ENCODE measurements around the gene STIM1. TPM values are rescaled to one million over a fixed set of nuclear protein-coding genes. Genes with fewer than 3 reads are reported as not detected.

The STIM1 gene
- total RNA-seq, 4 donors from 2014 or later, result 65.2 to 150 (median 92.6) TPM

DNA sequence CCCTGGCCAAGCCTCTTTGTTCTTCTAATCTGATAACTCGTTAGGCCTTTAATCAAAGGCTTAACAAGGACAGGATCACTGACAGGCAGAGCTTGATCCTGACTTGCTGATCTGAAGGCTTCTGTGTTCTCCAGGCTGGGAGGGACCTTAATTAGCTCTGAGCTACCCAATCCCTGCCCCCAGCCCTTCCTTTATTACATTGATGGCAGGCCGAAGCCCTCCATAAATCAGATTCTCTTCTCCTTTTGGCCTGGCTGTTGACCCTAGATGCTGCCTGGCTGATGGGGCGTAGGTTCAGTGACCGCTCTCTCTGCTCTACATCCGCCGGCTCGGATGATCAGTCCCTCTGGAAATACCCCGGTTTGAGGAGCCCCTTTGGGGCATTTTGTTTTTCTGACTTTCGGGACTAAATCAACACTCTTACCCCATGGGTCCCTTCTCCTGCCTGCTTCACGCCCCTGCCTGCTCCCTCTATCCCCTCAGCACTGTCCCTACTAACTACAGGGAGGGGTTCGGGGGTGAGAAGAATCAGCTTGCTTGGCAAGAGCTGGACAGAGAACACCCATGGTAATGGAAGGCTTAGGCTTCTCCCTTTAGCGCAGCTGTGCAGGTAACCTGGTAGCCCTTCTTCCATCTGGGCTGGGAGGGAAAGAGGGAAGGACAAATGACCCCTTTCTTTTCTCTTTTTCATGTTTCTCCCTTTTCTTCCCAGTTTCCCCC, 229.1 kb downstream of the STIM1 start:
- intact Hi-C loops (cut with DNase I), result no loop called here
- DNase-seq (ENCODE audit: extremely low spot score), result peak; percentile 60
- no peak for TF ChIP-seq POLR2AphosphoS5 (IDR thresholded peaks at IDR 0.05)
- TF ChIP-seq POLR2A (IDR thresholded peaks at IDR 0.05; ENCODE audit: low read depth), result no peak
- peaks cover 50 to 89% (median 62%) of the 10 kb centered on the region in 4 donors for H3K36me3 ChIP-seq
- 96% methylated on average over 12 of the region's 12 CpGs for WGBS
- H3K27ac ChIP-seq (replicated peaks in 1 of 4), result no peak overlapping the region
- no peaks in the 10 kb centered on the region for H3K4me1 ChIP-seq
- H3K27me3 ChIP-seq, result no peaks in the 10 kb centered on the region
- no peak overlapping the region for H3K4me3 ChIP-seq
- H3K9me3 ChIP-seq, result no peaks in the 10 kb centered on the region

DNA sequence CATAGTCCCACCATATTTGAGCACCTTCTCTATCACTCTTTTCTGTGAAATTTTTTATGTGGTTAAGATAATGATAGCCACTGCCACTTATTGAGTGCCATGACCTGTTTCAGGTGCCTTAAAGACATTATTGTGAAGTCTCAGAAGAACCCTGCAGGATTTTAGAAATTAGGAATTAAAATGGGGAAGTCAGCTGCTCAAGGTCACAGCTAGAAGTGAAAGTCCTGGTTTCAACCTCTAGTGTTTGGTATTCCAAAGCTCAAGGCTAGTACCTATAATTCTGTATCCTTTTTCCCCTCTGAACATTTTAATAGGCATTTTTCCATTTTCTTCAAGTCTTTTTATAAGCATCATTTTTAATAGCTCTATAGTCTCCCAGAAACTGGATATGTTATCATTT, 230.1 kb downstream of the STIM1 start:
- peaks cover 52 to 96% (median 68%) of the 10 kb centered on the region in 4 donors for H3K36me3 ChIP-seq
- no peak overlapping the region for H3K4me3 ChIP-seq
- no peak overlapping the region for H3K27ac ChIP-seq (replicated peaks in 1 of 4)
- no peaks in the 10 kb centered on the region for H3K9me3 ChIP-seq
- H3K27me3 ChIP-seq, result no peaks in the 10 kb centered on the region
- TF ChIP-seq EP300 (IDR thresholded peaks at IDR 0.05) (no peak), POLR2A (IDR thresholded peaks at IDR 0.05; ENCODE audit: low read depth) (no peak), POLR2AphosphoS5 (IDR thresholded peaks at IDR 0.05) (no peak)
- TF ChIP-seq, protein P1, sequence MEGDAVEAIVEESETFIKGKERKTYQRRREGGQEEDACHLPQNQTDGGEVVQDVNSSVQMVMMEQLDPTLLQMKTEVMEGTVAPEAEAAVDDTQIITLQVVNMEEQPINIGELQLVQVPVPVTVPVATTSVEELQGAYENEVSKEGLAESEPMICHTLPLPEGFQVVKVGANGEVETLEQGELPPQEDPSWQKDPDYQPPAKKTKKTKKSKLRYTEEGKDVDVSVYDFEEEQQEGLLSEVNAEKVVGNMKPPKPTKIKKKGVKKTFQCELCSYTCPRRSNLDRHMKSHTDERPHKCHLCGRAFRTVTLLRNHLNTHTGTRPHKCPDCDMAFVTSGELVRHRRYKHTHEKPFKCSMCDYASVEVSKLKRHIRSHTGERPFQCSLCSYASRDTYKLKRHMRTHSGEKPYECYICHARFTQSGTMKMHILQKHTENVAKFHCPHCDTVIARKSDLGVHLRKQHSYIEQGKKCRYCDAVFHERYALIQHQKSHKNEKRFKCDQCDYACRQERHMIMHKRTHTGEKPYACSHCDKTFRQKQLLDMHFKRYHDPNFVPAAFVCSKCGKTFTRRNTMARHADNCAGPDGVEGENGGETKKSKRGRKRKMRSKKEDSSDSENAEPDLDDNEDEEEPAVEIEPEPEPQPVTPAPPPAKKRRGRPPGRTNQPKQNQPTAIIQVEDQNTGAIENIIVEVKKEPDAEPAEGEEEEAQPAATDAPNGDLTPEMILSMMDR (IDR thresholded peaks at IDR 0.05), result no peak
- intact Hi-C loops (cut with DNase I), result no loop called here
- no peaks in the 10 kb centered on the region for H3K4me1 ChIP-seq
- DNase-seq (ENCODE audit: extremely low spot score), result no peak

DNA sequence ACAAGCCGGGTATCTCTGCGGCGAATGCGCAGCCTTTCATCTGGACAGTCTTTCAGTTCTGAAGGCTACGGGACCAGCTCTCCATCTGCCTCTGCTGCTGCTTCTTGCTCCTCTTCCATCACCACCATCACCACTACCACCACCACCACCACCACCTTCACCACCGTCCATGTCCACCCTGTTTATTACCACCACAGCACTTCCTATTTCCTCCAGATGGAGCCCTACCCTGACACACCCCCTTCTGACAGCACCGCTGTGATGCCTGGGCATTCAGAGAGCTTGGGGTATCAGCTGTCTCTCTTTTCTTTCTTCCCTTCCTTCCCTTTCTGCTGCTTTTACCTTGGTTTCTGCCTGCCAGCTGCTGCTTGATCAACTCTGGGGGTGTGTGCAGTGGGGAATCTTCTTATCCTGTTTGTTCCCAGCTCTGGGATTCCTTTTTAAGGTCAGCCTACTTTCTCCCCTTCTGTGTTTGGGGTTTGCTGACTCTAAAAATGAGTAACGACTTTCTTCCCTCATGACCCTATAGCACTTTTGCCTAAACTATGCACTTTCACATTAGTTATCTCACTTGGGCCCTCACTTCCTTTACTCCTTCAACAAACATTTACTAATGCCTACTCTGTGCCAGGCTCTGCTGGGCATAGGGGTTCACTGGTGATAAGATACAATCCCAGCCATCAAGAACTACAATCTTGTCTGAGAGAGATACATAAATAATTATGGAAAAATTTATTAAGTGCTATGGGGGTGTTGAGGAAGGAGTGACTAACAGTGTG, 231.3 kb downstream of the STIM1 start:
- Histone ChIP-seq H3K27me3 (no peaks in the 10 kb centered on the region), H3K9me3 (no peaks in the 10 kb centered on the region), H3K27ac (replicated peaks in 1 of 4) (no peak overlapping the region), H3K4me3 (no peak overlapping the region), H3K36me3 (peaks cover 52 to 96% (median 71%) of the 10 kb centered on the region in 4 donors), H3K4me1 (no peaks in the 10 kb centered on the region)
- no peak for DNase-seq (ENCODE audit: extremely low spot score)
- TF ChIP-seq POLR2A (IDR thresholded peaks at IDR 0.05; ENCODE audit: low read depth), result no peak
- TF ChIP-seq, protein P1 (IDR thresholded peaks at IDR 0.05), result no peak
- no peak for TF ChIP-seq POLR2AphosphoS5 (IDR thresholded peaks at IDR 0.05)
- no peak for TF ChIP-seq EP300 (IDR thresholded peaks at IDR 0.05)
- WGBS, result 86% methylated on average over 8 of the region's 8 CpGs
- intact Hi-C loops (cut with DNase I), result no loop called here

DNA sequence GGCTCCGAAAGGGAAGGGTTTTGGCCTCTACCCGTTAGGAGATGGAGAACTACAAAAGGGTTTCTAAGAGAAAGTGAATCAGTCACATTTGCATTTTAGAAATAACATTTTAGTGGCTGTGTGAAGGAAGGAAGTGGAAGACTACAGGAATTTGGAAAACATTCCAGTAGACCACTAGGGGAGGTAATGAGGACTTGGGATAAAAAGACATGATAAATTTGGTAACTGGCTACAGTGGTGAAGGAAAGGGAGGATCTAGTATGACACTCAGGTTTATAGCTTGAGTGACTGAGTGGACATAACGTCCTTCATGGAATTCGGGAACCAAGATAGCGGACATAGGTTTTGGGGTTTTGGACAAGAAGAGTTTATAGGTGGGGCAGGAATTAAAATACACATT, 232.1 kb downstream of the STIM1 start:
- no peaks in the 10 kb centered on the region for H3K9me3 ChIP-seq
- no peak for TF ChIP-seq POLR2AphosphoS5 (IDR thresholded peaks at IDR 0.05)
- no peak for TF ChIP-seq EP300 (IDR thresholded peaks at IDR 0.05)
- TF ChIP-seq POLR2A (IDR thresholded peaks at IDR 0.05; ENCODE audit: low read depth), result no peak
- TF ChIP-seq, protein P1 (IDR thresholded peaks at IDR 0.05), result no peak
- intact Hi-C loops (cut with DNase I), result no loop called here
- DNase-seq (ENCODE audit: extremely low spot score), result no peak
- no peaks in the 10 kb centered on the region for H3K4me1 ChIP-seq
- H3K27me3 ChIP-seq, result no peaks in the 10 kb centered on the region
- no peak overlapping the region for H3K27ac ChIP-seq (replicated peaks in 1 of 4)
- peaks cover 46 to 92% (median 66%) of the 10 kb centered on the region in 4 donors for H3K36me3 ChIP-seq
- H3K4me3 ChIP-seq, result no peak overlapping the region
- WGBS, result 93% methylated on average over 5 of the region's 5 CpGs

DNA sequence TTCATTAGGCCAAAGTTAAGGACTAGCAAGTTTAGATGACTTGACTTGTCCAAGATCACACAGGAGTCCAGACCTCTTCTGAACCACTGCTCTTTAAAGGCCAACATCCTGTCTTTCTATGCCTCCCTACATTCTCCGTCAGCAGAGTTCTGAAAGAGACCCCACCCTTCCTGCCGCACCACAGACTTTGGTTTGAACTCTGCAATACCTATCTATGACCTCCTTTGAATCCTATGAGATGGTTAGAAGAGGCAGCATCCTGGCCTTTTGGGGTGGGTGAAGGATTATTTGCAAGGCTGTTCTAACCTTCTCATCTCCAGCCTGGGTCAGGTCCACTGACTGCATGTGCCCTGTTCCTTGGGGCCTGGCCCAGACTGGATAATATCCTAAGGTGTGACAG, 234.8 kb downstream of the STIM1 start:
- Histone ChIP-seq H3K9me3 (no peaks in the 10 kb centered on the region), H3K27ac (replicated peaks in 1 of 4) (no peak overlapping the region), H3K36me3 (peaks cover 23 to 65% (median 42%) of the 10 kb centered on the region in 4 donors), H3K27me3 (no peaks in the 10 kb centered on the region), H3K4me1 (peaks cover 9 to 12% (median 10%) of the 10 kb centered on the region in 4 donors), H3K4me3 (no peak overlapping the region)
- intact Hi-C loops (cut with DNase I), result no loop called here
- DNase-seq (ENCODE audit: extremely low spot score), result no peak
- TF ChIP-seq POLR2AphosphoS5 (IDR thresholded peaks at IDR 0.05) (no peak), POLR2A (IDR thresholded peaks at IDR 0.05; ENCODE audit: low read depth) (no peak), EP300 (IDR thresholded peaks at IDR 0.05) (no peak)
- TF ChIP-seq, protein P1 (IDR thresholded peaks at IDR 0.05), result no peak
- 100% methylated on average over 2 of the region's 2 CpGs for WGBS

Measured in esophagus muscularis mucosa (tissue), 4 donors.